GM10248 (cell line): ENCODE data around the gene ZNF429.

Experiments
- CTCF ChIA-PET: fragments of 300-600 bp; sonication (Branson Sonifier 250); formaldehyde crosslinking; extraction: SDS; loops from one replicate; lab custom pipeline; 2021; ENCODE audit warnings: antibody characterized with exemption; lab: Yijun Ruan, JAX
- POLR2A ChIA-PET: fragments of 350-650 bp; sonication (Branson Sonifier 250); formaldehyde crosslinking; extraction: SDS; loops from one replicate; lab custom pipeline; 2020; ENCODE audit warnings: antibody characterized with exemption; lab: Yijun Ruan, JAX
- DNase-seq: peaks from one replicate; pipeline ENCODE4 v3.0.0; 2012; ENCODE audit errors: extremely low spot score
- TF ChIP-seq, protein P1 (sequence below): IDR thresholded peaks from 2 replicates; pipeline ENCODE4 v1.5.1; 2012; ENCODE audit warnings: mild to moderate bottlenecking, low read depth; ENCODE audit errors: extremely low read depth, missing control alignments, control extremely low read depth

Gene ZNF429

DNA sequence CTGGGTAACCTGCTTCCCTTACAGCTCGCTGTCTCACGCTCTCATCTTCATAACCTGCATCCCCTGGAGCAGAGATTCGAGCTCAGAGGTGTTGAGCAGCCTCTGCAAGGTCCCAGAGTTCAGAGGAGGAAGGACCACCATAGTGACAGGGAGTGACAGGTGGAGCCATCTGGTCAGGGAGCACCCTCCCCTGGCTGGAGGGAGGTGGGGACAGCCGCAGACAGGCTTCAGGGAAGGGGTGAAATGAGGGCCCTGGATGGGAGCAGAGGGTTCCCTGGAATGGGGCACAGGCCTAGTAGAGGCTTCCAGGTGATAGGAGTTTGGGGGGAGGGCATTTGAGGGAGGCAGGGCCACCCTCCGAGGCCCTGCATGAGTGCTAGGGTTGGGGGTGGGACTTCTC is 82.1 kb downstream of the ZNF429 start:
- no peak for DNase-seq
- POLR2A ChIA-PET: no interaction called here
- TF ChIP-seq, protein P1, sequence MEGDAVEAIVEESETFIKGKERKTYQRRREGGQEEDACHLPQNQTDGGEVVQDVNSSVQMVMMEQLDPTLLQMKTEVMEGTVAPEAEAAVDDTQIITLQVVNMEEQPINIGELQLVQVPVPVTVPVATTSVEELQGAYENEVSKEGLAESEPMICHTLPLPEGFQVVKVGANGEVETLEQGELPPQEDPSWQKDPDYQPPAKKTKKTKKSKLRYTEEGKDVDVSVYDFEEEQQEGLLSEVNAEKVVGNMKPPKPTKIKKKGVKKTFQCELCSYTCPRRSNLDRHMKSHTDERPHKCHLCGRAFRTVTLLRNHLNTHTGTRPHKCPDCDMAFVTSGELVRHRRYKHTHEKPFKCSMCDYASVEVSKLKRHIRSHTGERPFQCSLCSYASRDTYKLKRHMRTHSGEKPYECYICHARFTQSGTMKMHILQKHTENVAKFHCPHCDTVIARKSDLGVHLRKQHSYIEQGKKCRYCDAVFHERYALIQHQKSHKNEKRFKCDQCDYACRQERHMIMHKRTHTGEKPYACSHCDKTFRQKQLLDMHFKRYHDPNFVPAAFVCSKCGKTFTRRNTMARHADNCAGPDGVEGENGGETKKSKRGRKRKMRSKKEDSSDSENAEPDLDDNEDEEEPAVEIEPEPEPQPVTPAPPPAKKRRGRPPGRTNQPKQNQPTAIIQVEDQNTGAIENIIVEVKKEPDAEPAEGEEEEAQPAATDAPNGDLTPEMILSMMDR: no peak
- CTCF ChIA-PET: no interaction called here

DNA sequence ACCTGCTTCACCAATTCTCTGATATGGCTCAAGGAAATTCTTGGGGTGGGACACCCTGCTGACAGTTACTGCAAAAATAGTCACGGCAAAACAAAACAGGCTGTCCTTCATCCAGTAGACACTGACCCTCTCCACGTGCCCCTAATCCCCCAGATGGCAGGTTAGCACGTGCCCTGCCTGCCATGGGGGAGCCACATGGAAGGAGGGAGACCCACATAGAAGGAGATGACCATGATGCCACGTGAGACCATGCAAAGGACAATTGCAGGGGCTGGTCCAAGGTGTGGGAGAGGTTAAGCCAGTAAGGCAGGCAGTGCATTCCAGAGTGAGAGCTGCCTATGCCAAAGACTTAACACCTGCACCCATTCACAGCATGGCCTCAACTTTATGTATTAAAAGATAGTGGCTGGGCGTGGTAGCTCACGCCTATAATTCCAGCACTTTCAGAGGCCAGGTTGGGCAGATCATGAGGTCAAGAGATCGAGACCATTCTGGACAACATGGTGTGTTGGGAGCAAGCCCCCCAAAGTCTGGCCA is 82.7 kb downstream of the ZNF429 start:
- no peak for DNase-seq
- TF ChIP-seq, protein P1: no peak
- ChIA-PET CTCF (no interaction called here), POLR2A (no interaction called here)

DNA sequence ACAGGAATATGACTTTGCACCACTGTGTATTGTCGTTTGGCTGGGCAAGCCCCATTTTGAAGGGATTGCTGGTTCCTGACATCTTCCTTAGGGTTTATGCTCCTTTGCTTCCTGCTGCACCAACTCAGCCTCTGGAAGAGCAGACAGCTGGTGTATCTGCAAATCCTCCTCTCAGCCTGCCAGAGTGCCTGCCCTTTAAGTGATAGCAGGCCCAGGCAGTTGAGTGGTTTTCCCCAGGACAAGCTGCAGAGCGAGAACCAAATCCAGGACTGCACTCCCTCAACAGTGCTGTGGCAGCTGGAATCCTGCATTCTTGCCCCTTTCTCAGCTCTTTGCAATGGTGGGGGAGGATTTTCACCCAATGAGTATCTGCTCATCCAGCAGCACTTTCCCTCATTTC is 85.5 kb downstream of the ZNF429 start:
- ChIA-PET POLR2A (no interaction called here), CTCF (no interaction called here)
- TF ChIP-seq, protein P1: no peak
- DNase-seq: no peak

DNA sequence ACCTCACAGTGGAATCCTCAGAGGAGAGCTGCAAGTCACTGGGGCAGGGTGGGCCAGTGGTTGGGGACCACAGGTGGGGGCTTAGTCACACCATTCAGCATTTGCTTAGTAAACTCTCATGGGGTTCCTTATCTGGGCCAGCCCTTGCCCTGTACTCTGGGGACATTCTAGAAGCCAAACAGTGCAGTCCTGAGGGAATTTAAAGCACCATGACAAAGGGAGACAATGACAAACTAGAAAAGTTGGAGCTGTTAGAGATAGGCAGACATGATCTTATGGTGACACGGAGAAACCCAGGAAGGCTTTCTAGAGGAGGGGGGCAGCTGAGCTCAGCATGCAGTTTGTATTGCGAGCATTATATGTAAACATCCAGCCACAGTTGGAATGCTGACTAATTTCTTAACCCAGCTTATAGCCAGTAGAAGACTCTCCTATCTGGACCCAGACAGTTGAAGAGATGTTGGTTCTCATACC is 87.6 kb downstream of the ZNF429 start:
- ChIA-PET CTCF (interaction anchor here (1.6 kb wide), 1 partner anchor 11 kb away, joined by 4 read pairs; no protein-coding TSS in a partner anchor), POLR2A (no interaction called here)
- DNase-seq: no peak
- TF ChIP-seq, protein P1: no peak

DNA sequence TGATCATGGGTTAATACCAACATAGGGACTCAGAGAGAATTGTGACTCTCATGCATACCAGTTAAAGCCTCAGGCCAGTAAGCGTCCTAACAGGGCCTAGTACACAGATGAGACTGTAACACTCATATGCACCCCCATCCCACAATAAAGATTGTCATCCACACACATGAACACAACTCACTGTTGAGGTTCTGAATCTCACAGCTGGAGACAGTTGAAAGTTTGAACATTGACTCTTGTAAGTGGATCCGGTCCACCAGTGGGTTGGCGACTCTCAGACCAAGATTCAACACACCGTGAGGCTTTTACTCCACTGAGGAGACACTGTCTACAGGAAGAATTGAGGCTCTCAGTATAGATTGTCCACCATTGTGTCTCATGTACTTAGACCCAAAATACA is 88.1 kb downstream of the ZNF429 start:
- no peak for DNase-seq
- ChIA-PET CTCF (interaction anchor here (1.6 kb wide), 1 partner anchor 12 kb away, joined by 4 read pairs; no protein-coding TSS in a partner anchor), POLR2A (no interaction called here)
- TF ChIP-seq, protein P1: no peak

DNA sequence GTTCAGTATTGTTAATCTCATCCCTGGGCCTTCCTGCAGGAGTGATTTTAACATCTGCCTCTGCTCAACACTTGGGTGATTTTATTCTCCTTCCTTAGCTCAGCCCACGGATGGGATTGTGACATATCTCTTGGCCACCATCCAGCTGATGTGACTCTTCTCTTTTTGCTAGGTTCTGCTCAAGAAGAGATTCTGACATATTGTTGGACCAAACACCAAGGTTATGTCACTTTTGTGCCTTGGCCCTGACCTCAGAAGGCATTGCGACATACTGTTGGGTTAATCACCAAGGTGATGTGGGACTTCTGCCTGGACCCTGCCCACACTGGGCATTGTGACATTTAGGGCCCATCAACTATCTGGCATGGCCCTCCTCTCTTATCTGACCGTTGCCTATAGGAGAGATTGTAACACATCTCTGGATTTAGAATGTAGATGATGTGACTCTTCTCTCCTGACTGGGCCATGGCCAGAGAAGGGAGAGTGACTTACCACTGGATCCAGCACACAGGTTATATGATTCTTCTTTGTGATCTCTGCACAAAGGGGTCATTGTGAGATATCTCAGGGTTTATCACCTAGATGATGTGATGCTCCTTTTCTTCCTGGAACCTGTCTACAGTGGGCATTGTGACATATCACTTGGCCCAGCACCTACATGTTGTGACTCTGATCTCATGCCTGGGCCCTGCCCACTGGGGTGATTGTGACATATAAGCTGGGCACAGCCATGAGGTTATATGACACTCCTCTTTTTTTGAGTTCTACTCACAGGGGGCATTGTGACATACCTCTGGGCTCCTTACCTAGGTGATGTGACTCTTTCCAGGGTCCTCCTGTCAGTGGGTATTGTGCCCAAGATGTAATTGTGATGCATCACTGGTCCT is 88.8 kb downstream of the ZNF429 start:
- CTCF ChIA-PET: interaction anchor here (1.6 kb wide), 1 partner anchor 13 kb away, joined by 4 read pairs; no protein-coding TSS in a partner anchor
- DNase-seq: no peak
- POLR2A ChIA-PET: no interaction called here
- TF ChIP-seq, protein P1: no peak
